Caco-2 (cell line): ENCODE results near the gene ZDHHC14. TPM values are rescaled to one million over a fixed set of nuclear protein-coding genes. Genes with fewer than 3 reads are reported as not detected.
"Not testable (repeated sequence)": the region's sequence is repeated elsewhere in the genome, so short reads cannot be mapped to it uniquely, and the experiment has no call there.

ENCODE experiments used
- BruUV-seq: library from RNA; stranded (reverse); fragments of 400-500 nt; replicated peaks from 2 replicates; lab custom pipeline; 2021; lab: Mats Ljungman, UMichigan
- CTCF ChIA-PET: fragments of 300-600 bp; sonication (Branson Sonifier 250); formaldehyde crosslinking; loops from one replicate; lab custom pipeline; 2022; ENCODE audit warnings: antibody characterized with exemption; lab: Charles Lee
- POLR2A ChIA-PET: fragments of 300-600 bp; sonication (Branson Sonifier 250); formaldehyde crosslinking; loops from one replicate; lab custom pipeline; 2022; ENCODE audit warnings: antibody characterized with exemption; lab: Charles Lee
- DNase-seq, 2 experiments: peaks; one replicate each; pipeline versions ENCODE4 v3.0.0 to v3.0.0-alpha.2; 2020 to 2022
- H3K27me3 ChIP-seq: replicated peaks from 2 replicates; pipeline ENCODE4 v1.6.0; 2011; ENCODE audit warnings: low read length; ENCODE audit not compliant: control insufficient read depth, insufficient read depth
- H3K36me3 ChIP-seq: 2 replicates; pipeline ENCODE4 v1.5.1; 2011; ENCODE audit warnings: low read length; ENCODE audit not compliant: control insufficient read depth, insufficient read depth
- H3K4me1 ChIP-seq: fragments of 250-450 bp; sonication (Bioruptor Pico); 2 replicates; pipeline ENCODE4 v1.5.1; 2020; ENCODE audit warnings: mild to moderate bottlenecking
- H3K4me3 ChIP-seq: 2 replicates; pipeline ENCODE4 v1.5.1; 2011; ENCODE audit warnings: low read depth, mild to moderate bottlenecking, control low read depth, low read length
- H3K9me3 ChIP-seq: fragments of 250-450 bp; sonication (Bioruptor Pico); 2 replicates; pipeline ENCODE4 v1.5.1; 2020; ENCODE audit warnings: mild to moderate bottlenecking, moderate library complexity
- H3K27ac Mint-ChIP-seq: one replicate; pipeline ENCODE4 v1.8.0; 2022; ENCODE audit warnings: mixed read lengths; ENCODE audit not compliant: unreplicated experiment
- H3K27me3 Mint-ChIP-seq: one replicate; pipeline ENCODE4 v1.8.0; 2022; ENCODE audit warnings: mixed read lengths; ENCODE audit not compliant: insufficient read depth, unreplicated experiment
- H3K36me3 Mint-ChIP-seq: one replicate; pipeline ENCODE4 v1.8.0; 2022; ENCODE audit warnings: mild to moderate bottlenecking, mixed read lengths; ENCODE audit not compliant: insufficient read depth, unreplicated experiment
- H3K4me1 Mint-ChIP-seq: one replicate; pipeline ENCODE4 v1.8.0; 2022; ENCODE audit warnings: low read depth, mixed read lengths; ENCODE audit not compliant: unreplicated experiment
- H3K4me3 Mint-ChIP-seq: one replicate; pipeline ENCODE4 v1.8.0; 2022; ENCODE audit warnings: mild to moderate bottlenecking, moderate library complexity, mixed read lengths; ENCODE audit not compliant: unreplicated experiment
- H3K9me3 Mint-ChIP-seq: one replicate; pipeline ENCODE4 v1.8.0; 2022; ENCODE audit warnings: mixed read lengths; ENCODE audit not compliant: unreplicated experiment
- CTCF ChIP-seq, 2 experiments: fragments of 200-600 bp in 1 of 2; IDR thresholded peaks; 1 replicate in 1 of 2; 2 replicates in 1 of 2; pipeline versions ENCODE4 v1.5.1 to v1.8.0; 2011 to 2022; ENCODE audit warnings: antibody characterized with exemption in 1 of 2, control low read depth in 1 of 2, inconsistent platforms in 1 of 2, low read depth in 1 of 2, low read length in 1 of 2, mild to moderate bottlenecking in 1 of 2, moderate library complexity in 1 of 2; ENCODE audit not compliant: insufficient read depth in 1 of 2, severe bottlenecking in 1 of 2, unreplicated experiment in 1 of 2
- intact Hi-C: fragments of 100-400 bp; cut with micrococcal nuclease; formaldehyde crosslinking; loops from one replicate; pipeline ENCODE4 v1.10.0; 2022; ENCODE audit not compliant: unreplicated experiment
- total RNA-seq: library from RNA; stranded (reverse); gene quantifications from 2 replicates; pipeline ENCODE4 v1.2.3, GENCODE V29; 2022

Gene ZDHHC14
- total RNA-seq, 1 experiment from 2014 or later = 22.1 TPM

- Mint-ChIP-seq H3K36me3 (peaks cover 11% of the 10 kb centered on the region), H3K4me3 (peak overlapping the region; percentile 83), H3K27me3 (no peaks in the 10 kb centered on the region), H3K4me1 (peaks cover 26% of the 10 kb centered on the region), H3K27ac (peak overlapping the region; percentile 1), H3K9me3 (no peaks in the 10 kb centered on the region)
- no peak for DNase-seq
- no TSS peak for BruUV-seq
- intact Hi-C loops = loop anchor here (2.0 kb wide), 1 partner anchor 147 kb away; no protein-coding TSS in a partner anchor
- POLR2A ChIA-PET = no interaction called here
- H3K9me3 ChIP-seq = no peaks in the 10 kb centered on the region
- H3K36me3 ChIP-seq = no peaks in the 10 kb centered on the region
- peaks cover 7% of the 10 kb centered on the region; the same call in 1 of the 2 replicates for H3K4me1 ChIP-seq
- TF ChIP-seq CTCF (IDR thresholded peaks at IDR 0.05; ENCODE audit: insufficient read depth in 1 of 2, low read depth in 1 of 2, low read length in 1 of 2, severe bottlenecking in 1 of 2, unreplicated experiment in 1 of 2) = no peak
- peak overlapping the region; percentile 98 for H3K4me3 ChIP-seq
- H3K27me3 ChIP-seq = no peaks in the 10 kb centered on the region
- CTCF ChIA-PET = interaction anchor here (1.0 kb wide), 1 partner anchor 9 kb away, joined by 3 read pairs; no protein-coding TSS in a partner anchor
These were observed 2.5 kb downstream of the ZDHHC14 start for GRCh38 chr6:157383471-157383870.

- POLR2A ChIA-PET, H3K4me3 ChIP-seq, H3K4me3 Mint-ChIP-seq, H3K27me3 ChIP-seq, H3K27me3 Mint-ChIP-seq, intact Hi-C loops, H3K27ac Mint-ChIP-seq, CTCF ChIA-PET, H3K36me3 ChIP-seq, H3K9me3 ChIP-seq, DNase-seq, H3K4me1 ChIP-seq, BruUV-seq: not testable (repeated sequence)
- H3K9me3 Mint-ChIP-seq = peaks cover 13% of the 10 kb centered on the region
- H3K4me1 Mint-ChIP-seq = peaks cover 20% of the 10 kb centered on the region
- H3K36me3 Mint-ChIP-seq = peaks cover 20% of the 10 kb centered on the region
These were observed 4.0 kb downstream of the ZDHHC14 start for GRCh38 chr6:157384962-157385361.

- Mint-ChIP-seq H3K4me1 (peaks cover 20% of the 10 kb centered on the region), H3K27me3 (no peaks in the 10 kb centered on the region), H3K9me3 (peaks cover 18% of the 10 kb centered on the region), H3K27ac (no peak overlapping the region), H3K4me3 (no peak overlapping the region), H3K36me3 (peaks cover 25% of the 10 kb centered on the region)
- Histone ChIP-seq H3K36me3 (no peaks in the 10 kb centered on the region), H3K4me1 (peaks cover 7% of the 10 kb centered on the region; the same call in 1 of the 2 replicates), H3K27me3 (no peaks in the 10 kb centered on the region), H3K4me3 (no peak overlapping the region), H3K9me3 (peaks cover 11% of the 10 kb centered on the region)
- no peak for DNase-seq
- intact Hi-C loops = no loop called here
- no TSS peak for BruUV-seq
- POLR2A ChIA-PET = no interaction called here
- TF ChIP-seq CTCF (IDR thresholded peaks at IDR 0.05; ENCODE audit: insufficient read depth in 1 of 2, low read depth in 1 of 2, low read length in 1 of 2, severe bottlenecking in 1 of 2, unreplicated experiment in 1 of 2) = no peak
- CTCF ChIA-PET = no interaction called here
These were observed 4.5 kb downstream of the ZDHHC14 start for GRCh38 chr6:157385482-157385881.
